Ishikawa (cell line): ENCODE measurements around the gene CTNND1.

Experiments
- CEBPB ChIP-seq: IDR thresholded peaks from 2 replicates; pipeline ENCODE4 v1.6.1; 2012
- EP300 ChIP-seq: IDR thresholded peaks from 2 replicates; pipeline ENCODE4 v1.6.1; 2012; ENCODE audit warnings: borderline replicate concordance
- RAD21 ChIP-seq: IDR thresholded peaks from 2 replicates; pipeline ENCODE4 v1.6.1; 2012; ENCODE audit warnings: low read depth
- TAF1 ChIP-seq: IDR thresholded peaks from 2 replicates; pipeline ENCODE4 v1.6.1; 2012; ENCODE audit warnings: low read depth, mild to moderate bottlenecking
- TCF12 ChIP-seq: IDR thresholded peaks from 2 replicates; pipeline ENCODE4 v1.6.1; 2012; ENCODE audit warnings: low read depth
- TEAD4 ChIP-seq: IDR thresholded peaks from 2 replicates; pipeline ENCODE4 v1.6.1; 2012
- YY1 ChIP-seq: IDR thresholded peaks from 2 replicates; pipeline ENCODE4 v1.6.1; 2012; ENCODE audit warnings: low read depth
- ZBTB7A ChIP-seq: IDR thresholded peaks from 2 replicates; pipeline ENCODE4 v1.6.1; 2012; ENCODE audit warnings: low read depth
- TF ChIP-seq, protein P1 (sequence below): IDR thresholded peaks from 2 replicates; pipeline ENCODE4 v1.6.1; 2012; ENCODE audit warnings: low read depth, mild to moderate bottlenecking
- TF ChIP-seq, protein P2 (sequence below): IDR thresholded peaks from 2 replicates; pipeline ENCODE4 v1.6.1; 2012

DNA sequence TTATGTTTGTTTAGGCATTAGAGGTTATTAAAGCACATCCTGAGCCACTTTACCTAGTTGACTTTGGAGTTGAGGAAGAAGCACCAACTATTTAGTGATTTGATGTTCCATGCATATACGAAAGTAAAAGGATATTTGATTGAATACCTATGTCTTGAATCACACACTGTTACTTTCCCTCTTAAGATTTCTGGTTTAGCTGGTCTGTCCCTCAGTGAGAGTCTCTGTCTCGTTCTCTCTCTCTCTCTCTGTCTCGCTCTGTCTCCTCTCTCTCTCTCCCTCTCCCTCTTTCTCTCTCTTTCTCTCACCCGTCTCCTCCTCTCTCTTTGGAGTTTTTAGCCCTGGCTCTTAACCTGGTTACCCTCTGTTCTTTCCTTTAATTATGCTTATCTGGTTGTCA lies 11.0 kb downstream of the CTNND1 start:
- TF ChIP-seq TEAD4 = no peak
- TF ChIP-seq YY1 = no peak
- TF ChIP-seq TAF1 = no peak
- TF ChIP-seq RAD21 = no peak
- TF ChIP-seq CEBPB = no peak
- TF ChIP-seq, protein P1, sequence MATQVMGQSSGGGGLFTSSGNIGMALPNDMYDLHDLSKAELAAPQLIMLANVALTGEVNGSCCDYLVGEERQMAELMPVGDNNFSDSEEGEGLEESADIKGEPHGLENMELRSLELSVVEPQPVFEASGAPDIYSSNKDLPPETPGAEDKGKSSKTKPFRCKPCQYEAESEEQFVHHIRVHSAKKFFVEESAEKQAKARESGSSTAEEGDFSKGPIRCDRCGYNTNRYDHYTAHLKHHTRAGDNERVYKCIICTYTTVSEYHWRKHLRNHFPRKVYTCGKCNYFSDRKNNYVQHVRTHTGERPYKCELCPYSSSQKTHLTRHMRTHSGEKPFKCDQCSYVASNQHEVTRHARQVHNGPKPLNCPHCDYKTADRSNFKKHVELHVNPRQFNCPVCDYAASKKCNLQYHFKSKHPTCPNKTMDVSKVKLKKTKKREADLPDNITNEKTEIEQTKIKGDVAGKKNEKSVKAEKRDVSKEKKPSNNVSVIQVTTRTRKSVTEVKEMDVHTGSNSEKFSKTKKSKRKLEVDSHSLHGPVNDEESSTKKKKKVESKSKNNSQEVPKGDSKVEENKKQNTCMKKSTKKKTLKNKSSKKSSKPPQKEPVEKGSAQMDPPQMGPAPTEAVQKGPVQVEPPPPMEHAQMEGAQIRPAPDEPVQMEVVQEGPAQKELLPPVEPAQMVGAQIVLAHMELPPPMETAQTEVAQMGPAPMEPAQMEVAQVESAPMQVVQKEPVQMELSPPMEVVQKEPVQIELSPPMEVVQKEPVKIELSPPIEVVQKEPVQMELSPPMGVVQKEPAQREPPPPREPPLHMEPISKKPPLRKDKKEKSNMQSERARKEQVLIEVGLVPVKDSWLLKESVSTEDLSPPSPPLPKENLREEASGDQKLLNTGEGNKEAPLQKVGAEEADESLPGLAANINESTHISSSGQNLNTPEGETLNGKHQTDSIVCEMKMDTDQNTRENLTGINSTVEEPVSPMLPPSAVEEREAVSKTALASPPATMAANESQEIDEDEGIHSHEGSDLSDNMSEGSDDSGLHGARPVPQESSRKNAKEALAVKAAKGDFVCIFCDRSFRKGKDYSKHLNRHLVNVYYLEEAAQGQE = no peak
- no peak for TF ChIP-seq TCF12
- TF ChIP-seq, protein P2, sequence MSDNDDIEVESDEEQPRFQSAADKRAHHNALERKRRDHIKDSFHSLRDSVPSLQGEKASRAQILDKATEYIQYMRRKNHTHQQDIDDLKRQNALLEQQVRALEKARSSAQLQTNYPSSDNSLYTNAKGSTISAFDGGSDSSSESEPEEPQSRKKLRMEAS = no peak
- TF ChIP-seq ZBTB7A = no peak
- no peak for TF ChIP-seq EP300
